Loucy (cell line): Measurements from ENCODE around the gene C11orf97.

ENCODE experiments used
- H2AFZ ChIP-seq: fragments of 200-600 bp; sonication (generic); 2 replicates; pipeline ENCODE4 v1.6.0; 2016; ENCODE audit warnings: antibody characterized with exemption, mild to moderate bottlenecking, low read length, moderate library complexity
- H3F3A ChIP-seq: fragments of 200-600 bp; 2 replicates; pipeline ENCODE4 v1.6.0; 2016; ENCODE audit warnings: antibody characterized with exemption, low read depth, mild to moderate bottlenecking
- H3K27me3 ChIP-seq: fragments of 200-600 bp; sonication (generic); 2 replicates; pipeline ENCODE4 v1.6.1; 2014; ENCODE audit warnings: low read length, mild to moderate bottlenecking; ENCODE audit not compliant: insufficient read depth, poor library complexity, severe bottlenecking
- H3K36me3 ChIP-seq: fragments of 200-600 bp; sonication (generic); 2 replicates; pipeline ENCODE4 v1.6.1; 2016; ENCODE audit warnings: low read length; ENCODE audit not compliant: insufficient read depth
- H3K4me1 ChIP-seq: fragments of 200-600 bp; sonication (generic); 2 replicates; pipeline ENCODE4 v1.5.1; 2014; ENCODE audit warnings: low read length, mild to moderate bottlenecking; ENCODE audit not compliant: insufficient read depth, poor library complexity, severe bottlenecking
- H3K4me2 ChIP-seq: fragments of 200-600 bp; sonication (generic); 2 replicates; pipeline ENCODE4 v1.6.0; 2014; ENCODE audit warnings: antibody characterized with exemption, low read length, low read depth, mild to moderate bottlenecking; ENCODE audit not compliant: poor library complexity, severe bottlenecking
- H3K4me3 ChIP-seq: fragments of 200-600 bp; sonication (generic); 2 replicates; pipeline ENCODE4 v1.5.1; 2014; ENCODE audit warnings: low read length, mild to moderate bottlenecking, mixed read lengths; ENCODE audit not compliant: poor library complexity, severe bottlenecking
- H3K79me2 ChIP-seq: fragments of 200-600 bp; sonication (generic); 2 replicates; pipeline ENCODE4 v1.6.1; 2014; ENCODE audit warnings: low read length; ENCODE audit not compliant: insufficient read depth
- H3K9ac ChIP-seq: fragments of 200-600 bp; sonication (generic); 2 replicates; pipeline ENCODE4 v1.6.0; 2014; ENCODE audit warnings: mild to moderate bottlenecking, low read depth, low read length, moderate library complexity; ENCODE audit not compliant: poor library complexity, severe bottlenecking
- H3K9me2 ChIP-seq: fragments of 200-600 bp; sonication (generic); replicated peaks from 2 replicates; pipeline ENCODE4 v1.6.1; 2016; ENCODE audit warnings: low read depth, low read length, mixed read lengths
- H3K9me3 ChIP-seq: fragments of 200-600 bp; sonication (generic); 2 replicates; pipeline ENCODE4 v1.6.1; 2014; ENCODE audit warnings: mild to moderate bottlenecking, antibody characterized with exemption, low read length, low read depth; ENCODE audit not compliant: insufficient read depth
- H4K20me1 ChIP-seq: fragments of 200-600 bp; sonication (generic); 2 replicates; pipeline ENCODE4 v1.6.0; 2014; ENCODE audit warnings: antibody characterized with exemption, low read length, mild to moderate bottlenecking; ENCODE audit not compliant: insufficient read depth, poor library complexity, severe bottlenecking
- CTCF ChIP-seq: fragments of 200-600 bp; sonication (generic); conservative IDR thresholded peaks from 2 replicates; pipeline ENCODE4 v1.5.1; 2014; ENCODE audit warnings: mild to moderate bottlenecking, antibody characterized with exemption, low read length
- EZH2phosphoT487 ChIP-seq: fragments of 200-600 bp; IDR thresholded peaks from 2 replicates; pipeline ENCODE4 v1.6.1; 2018; ENCODE audit warnings: antibody characterized with exemption, mild to moderate bottlenecking, moderate library complexity, borderline replicate concordance

Gene C11orf97

GRCh38 chr11:94528551-94528950 is 16.3 kb downstream of the C11orf97 start:
- Histone ChIP-seq H3K27me3 (no peaks in the 10 kb centered on the region), H2AFZ (no peak overlapping the region), H3K4me2 (no peak overlapping the region), H3K36me3 (no peaks in the 10 kb centered on the region), H3K4me3 (no peak overlapping the region), H3F3A (no peaks in the 10 kb centered on the region), H3K9me3 (no peaks in the 10 kb centered on the region), H3K9ac (no peak overlapping the region), H3K9me2 (no peaks in the 10 kb centered on the region), H4K20me1 (no peaks in the 10 kb centered on the region), H3K79me2 (no peaks in the 10 kb centered on the region), H3K4me1 (no peaks in the 10 kb centered on the region)
- no peak for TF ChIP-seq CTCF
- TF ChIP-seq EZH2phosphoT487, result no peak

GRCh38 chr11:94532211-94532610 is 19.9 kb downstream of the C11orf97 start:
- Histone ChIP-seq H3K79me2 (no peaks in the 10 kb centered on the region), H4K20me1 (no peaks in the 10 kb centered on the region), H3K9me3 (no peaks in the 10 kb centered on the region), H3K27me3 (no peaks in the 10 kb centered on the region), H2AFZ (no peak overlapping the region), H3K4me1 (peaks cover under 1% of the 10 kb centered on the region), H3K4me3 (no peak overlapping the region), H3K4me2 (no peak overlapping the region), H3K9ac (no peak overlapping the region), H3K36me3 (no peaks in the 10 kb centered on the region), H3F3A (no peaks in the 10 kb centered on the region), H3K9me2 (no peaks in the 10 kb centered on the region)
- TF ChIP-seq EZH2phosphoT487 (no peak), CTCF (no peak)

GRCh38 chr11:94533206-94533605 is 20.9 kb downstream of the C11orf97 start:
- Histone ChIP-seq H3K4me1 (peaks cover 3% of the 10 kb centered on the region), H3K4me2 (no peak overlapping the region), H3K36me3 (no peaks in the 10 kb centered on the region), H3F3A (no peaks in the 10 kb centered on the region), H3K4me3 (no peak overlapping the region), H2AFZ (no peak overlapping the region; the same call in 1 of the 2 replicates), H3K9ac (no peak overlapping the region), H3K79me2 (no peaks in the 10 kb centered on the region), H3K9me3 (no peaks in the 10 kb centered on the region), H4K20me1 (no peaks in the 10 kb centered on the region), H3K27me3 (no peaks in the 10 kb centered on the region), H3K9me2 (no peaks in the 10 kb centered on the region)
- no peak for TF ChIP-seq CTCF
